COLO668 (cell line): ENCODE measurements around the gene SCGB3A2.
"Not testable (repeated sequence)": the region's sequence is repeated elsewhere in the genome, so short reads cannot be mapped to it uniquely, and the experiment has no call there.

Source experiments
- DNase-seq: peaks from one replicate; lab custom pipeline; 2025; ENCODE audit not compliant: unreplicated experiment; lab: John Stamatoyannopoulos, UW

Gene SCGB3A2

GRCh38 chr5:147863454-147864158 lies 14.9 kb upstream of the SCGB3A2 start:
- no peak for DNase-seq

DNA sequence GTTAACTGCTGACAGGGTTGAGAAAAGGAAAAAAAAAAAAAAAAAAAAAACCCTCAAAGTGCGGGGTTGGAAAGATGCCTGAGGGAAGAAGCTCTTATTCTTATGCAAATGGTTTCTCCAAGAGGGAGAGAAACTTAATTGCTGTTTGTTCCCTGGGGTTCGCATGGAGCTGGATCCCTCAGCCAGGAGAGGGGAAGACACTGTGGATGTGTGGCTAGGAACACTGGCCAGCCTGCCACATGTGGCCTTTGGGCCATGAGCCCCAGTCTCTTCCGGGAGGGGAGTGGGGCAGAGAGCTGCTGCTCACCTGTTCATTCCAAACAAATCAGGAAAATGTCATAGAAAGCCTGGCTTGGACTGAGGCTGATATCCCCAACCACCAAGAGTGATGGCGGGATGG lies 9.4 kb upstream of the SCGB3A2 start:
- no peak for DNase-seq

- not testable (repeated sequence) for DNase-seq
These were observed 8.6 kb upstream of the SCGB3A2 start for GRCh38 chr5:147869892-147870291.

DNA sequence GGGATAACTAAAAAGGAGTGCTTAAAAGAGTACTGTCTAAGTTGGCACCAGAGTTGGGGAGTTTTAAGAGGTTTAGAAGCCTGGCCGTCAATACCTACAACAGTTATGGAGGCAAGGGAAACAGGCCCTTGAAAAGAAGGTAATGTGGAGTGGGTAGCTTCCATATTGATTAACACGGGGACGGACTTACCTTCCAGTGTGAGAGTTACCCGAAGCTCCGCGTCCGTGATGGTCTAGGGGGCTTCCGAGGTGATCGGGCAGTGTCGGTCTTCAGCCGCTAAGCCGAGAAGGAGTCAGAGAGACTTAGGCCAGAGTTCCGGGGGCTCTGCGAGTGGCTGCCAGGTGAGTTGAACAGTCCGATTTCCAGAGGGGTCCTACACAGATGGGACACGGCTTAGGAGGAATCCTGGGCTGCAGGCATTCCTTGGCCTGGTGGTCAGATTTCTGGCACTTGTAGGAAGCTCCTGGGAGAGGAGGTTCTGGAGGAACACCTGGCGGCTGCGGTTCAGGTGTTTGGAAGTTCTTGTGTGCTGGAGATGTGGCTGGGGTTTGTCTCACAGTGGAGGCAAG lies 6.4 kb upstream of the SCGB3A2 start:
- DNase-seq = not testable (repeated sequence)

- DNase-seq = not testable (repeated sequence)
These were observed 5.6 kb upstream of the SCGB3A2 start for GRCh38 chr5:147872744-147873435.

DNA sequence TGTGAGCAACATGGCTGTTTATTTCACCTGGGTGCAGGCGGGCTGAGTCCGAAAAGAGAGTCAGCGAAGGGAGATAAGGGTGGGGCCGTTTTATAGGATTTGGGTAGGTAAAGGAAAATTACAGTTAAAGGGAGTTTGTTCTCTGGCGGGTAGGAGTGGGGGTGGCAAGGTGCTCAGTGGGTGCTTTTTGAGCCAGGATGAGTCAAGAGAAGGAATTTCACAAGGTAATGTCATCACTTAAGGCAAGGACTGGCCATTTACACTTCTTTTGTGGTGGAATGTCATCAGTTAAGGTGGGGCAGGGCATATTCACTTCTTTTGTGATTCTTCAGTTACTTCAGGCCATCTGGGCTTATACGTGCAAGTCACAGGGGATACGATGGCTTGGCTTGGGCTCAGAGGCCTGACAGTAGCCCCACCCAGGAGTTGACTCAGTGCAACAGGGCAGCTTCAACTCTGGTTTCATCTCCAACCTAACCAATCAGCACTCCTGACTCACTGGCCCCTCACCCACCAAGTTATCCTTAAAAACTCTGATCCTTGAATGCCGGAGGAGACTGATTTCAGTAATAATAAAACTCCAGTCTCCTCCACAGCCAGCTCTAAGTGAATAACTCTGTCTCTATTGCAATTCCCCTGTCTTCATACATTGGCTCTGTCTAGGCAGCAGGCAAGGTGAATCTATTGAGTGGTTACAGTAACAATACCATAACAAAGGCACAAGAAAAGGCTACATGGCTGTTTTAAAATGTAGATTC lies 4.2 kb upstream of the SCGB3A2 start:
- not testable (repeated sequence) for DNase-seq

DNA sequence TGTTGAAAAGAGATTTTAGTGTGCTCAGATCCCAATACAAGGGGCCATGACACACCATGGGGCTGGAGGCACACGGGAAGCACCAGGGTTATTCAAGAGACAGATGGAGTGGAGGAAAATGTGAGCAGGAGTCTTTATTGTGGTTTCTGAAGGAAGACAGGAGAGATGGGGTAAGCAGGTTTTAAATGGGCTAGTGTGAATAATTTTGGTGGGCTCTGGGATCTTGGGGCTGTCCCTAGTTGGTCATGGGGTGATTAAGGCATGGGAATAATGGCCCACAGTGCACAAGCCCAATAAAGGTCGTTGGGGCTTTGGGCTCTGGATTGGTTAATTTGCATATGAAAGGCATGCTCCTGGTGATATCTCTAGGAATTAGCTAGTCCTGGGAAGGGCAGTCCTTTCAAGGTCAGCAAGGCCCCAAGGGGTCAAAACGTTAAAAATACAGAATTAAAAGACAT lies 3.6 kb upstream of the SCGB3A2 start:
- no peak for DNase-seq

DNA sequence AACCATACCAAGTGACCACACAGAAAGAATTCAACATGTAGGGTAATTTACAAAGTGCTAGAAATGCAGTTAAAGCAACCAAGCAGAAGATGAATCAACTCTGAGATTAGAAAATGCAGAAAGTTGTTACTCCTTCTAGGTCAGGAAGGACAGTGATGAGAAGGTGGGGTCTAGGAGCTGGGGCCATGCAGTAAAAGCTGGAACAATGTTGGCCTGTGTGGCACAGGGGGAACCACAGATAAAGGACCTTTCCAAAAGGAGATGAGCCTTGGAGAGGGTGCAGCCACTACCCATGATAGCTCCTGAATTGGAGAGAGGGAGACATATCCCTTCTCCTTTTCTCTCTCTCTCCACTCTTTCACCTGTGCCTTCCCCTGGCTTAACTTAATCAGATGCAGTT lies 2.4 kb upstream of the SCGB3A2 start:
- DNase-seq = no peak

DNA sequence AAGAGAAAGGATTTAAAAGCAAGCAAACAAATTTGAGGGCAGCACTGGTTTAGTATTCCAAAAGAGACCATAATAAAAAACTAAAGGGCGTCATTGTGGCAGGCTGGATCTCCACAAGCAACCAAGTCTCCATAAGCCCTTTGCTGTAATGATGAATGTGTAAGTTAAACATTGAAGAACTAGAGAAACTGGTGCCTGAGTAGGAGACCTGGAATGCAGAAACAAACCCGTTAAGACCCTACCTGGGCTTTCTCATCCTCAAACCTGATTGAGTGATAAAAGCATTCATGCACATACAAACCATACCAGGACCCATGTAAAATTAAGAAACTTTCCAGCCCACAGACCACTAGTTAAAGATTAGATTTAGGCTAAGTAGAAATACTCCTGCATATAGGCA lies 1.9 kb upstream of the SCGB3A2 start:
- no peak for DNase-seq

DNA sequence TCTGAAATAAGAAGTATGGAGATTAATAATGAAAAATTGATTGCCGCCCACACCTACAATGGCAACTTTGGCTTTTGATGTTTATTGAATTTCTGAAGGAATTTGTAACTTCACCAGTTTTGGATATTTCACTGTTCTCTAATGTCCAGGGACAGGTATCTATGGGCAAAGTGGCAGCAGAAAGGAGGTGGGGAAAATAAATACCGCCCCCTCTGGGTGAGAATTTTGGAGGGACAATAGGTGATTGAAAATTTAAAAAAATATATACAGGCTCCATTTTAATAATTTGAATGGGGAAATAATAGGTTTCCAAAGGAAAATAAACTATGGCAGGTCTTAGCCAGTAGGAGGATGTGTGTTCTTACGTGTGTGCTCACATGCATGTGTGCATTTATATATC lies 1.3 kb downstream of the SCGB3A2 start:
- no peak for DNase-seq

GRCh38 chr5:147880487-147880886 lies 2.0 kb downstream of the SCGB3A2 start:
- DNase-seq = no peak

GRCh38 chr5:147882586-147883313 lies 4.2 kb downstream of the SCGB3A2 start:
- DNase-seq = no peak

DNA sequence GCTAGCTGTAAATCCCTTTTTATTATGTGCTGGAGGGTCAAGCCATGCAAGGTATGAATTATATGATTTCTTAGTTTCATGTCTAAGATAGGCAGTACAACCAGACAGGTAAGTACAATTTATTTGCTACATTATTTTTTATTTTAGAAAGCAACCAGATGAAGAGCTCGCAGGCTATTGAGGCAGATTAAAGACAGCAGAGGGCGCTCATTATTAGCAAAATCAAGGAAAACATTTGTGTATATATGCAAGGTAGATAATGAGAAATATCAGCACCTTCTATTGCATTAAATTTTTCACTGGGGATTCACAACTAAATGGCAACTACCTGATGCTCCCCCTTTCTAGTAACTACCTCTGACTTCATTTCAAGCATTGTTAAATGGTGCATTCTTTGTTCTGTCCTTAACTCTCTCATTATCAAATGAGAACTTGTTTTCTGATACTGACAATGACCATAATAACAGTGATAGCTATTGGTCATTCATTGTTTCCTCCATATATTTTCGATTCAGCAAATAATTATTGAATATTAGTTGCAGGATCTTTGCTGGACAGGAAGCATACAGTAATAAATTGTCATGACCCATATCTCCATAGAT lies 8.6 kb downstream of the SCGB3A2 start:
- no peak for DNase-seq

- DNase-seq = no peak
These were observed 9.4 kb downstream of the SCGB3A2 start for GRCh38 chr5:147887930-147888329.

DNA sequence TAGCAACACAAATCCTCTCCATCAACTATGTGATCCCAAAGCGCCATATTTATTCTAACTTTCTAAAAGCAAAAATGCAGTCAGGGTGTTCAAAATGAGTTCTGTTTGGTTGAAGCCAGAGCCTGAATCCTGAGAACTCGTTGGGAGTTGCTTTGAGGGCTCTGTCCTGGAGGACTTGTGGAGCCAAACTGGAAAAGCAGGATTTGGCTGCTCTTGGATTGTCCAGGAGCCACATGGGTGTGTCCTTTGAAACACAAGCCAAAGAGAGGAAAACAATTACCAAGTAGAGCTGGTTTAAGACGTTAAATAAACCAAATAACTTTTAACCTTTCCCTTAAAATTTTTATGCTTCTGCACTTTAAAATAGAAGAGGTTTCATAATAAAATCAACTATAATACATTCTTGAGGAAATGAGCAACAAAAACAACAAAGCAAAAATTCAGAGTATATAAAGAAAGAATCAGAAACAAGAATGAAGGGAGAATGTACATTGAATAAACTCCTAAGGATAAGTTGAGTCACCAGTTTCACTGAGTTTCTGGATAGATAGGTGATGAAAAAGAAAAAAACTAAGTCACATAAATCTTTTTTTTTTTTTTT lies 14.3 kb downstream of the SCGB3A2 start:
- DNase-seq = no peak

- no peak for DNase-seq
These were observed 15.3 kb downstream of the SCGB3A2 start for GRCh38 chr5:147893820-147894219.

DNA sequence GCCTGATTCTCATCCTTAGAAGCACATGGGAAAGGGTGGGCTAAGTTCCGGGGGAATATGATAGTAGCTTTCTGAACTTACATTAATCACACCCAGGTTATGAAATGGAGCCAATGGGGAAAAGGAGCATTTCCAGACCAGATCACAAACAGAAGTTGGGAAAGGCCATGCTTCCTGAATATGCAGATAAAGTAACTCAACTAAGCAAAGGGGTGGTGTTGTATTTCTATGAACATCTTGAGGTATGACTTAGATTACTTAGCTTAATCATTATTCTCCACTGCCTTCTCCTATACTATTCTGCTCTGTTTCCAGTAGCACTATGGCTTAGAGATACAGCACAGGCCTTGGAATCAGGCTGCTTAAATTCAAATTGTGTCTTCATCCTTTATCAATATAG lies 17.4 kb downstream of the SCGB3A2 start:
- no peak for DNase-seq

DNA sequence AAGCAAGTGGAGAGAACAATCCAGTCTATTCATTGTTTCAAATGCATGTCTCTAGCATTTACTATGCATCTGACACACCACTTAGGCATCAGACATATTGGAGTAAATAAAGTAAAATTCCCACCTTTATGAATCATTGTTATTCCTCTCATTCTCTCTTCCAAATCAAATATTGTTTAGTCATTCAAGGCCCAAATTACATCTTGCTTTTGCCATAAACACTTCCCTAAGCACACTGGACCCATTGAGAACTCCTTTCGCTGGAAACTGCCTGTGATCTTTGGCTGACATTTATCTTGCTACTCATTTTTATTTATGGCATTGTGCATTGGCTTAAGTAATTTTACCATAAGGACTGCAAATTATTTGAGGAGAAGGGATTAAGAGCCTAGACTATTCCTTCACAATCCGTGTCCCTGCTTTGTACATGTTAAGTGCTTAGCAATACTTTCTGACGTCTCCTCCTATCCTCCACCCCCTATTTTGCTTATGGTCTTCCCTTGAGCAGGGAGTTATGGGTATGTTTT lies 20.4 kb downstream of the SCGB3A2 start:
- DNase-seq = no peak

GRCh38 chr5:147901599-147902039 lies 23.1 kb downstream of the SCGB3A2 start:
- no peak for DNase-seq

DNA sequence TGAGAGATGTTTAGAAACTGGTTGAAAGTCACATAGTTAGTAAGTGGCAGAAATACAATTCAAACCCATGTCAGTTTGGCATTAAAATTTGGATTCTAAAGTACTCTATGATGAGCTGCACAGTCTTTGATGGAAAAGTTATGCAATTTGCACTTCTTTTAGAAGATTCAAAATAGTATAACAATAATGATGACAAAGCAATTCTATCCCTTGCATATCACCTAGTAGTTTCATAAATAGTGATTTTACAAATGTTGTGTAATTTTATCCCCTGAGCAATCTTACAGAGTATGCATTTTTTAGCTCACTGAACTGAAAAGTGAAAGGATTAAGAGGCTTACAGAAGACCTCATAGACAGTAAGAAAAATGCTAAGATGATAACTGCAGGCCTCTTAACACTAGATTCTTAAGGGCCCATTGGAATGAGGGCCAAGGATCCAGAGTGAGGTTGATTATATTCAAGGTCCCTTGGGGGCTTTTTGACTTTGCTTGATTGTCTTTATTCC lies 24.2 kb downstream of the SCGB3A2 start:
- DNase-seq = no peak
